ENCODE results near the gene ENKD1. TPM values are rescaled to one million over a fixed set of nuclear protein-coding genes. Genes with fewer than 3 reads are reported as not detected.

Gene ENKD1
- total RNA-seq, 3 donors from 2014 or later: 18.6 to 21.0 (median 20.1) TPM

GRCh38 chr16:67668495-67669157 lies 2.1 kb upstream of the ENKD1 start:
- peak overlapping the region; percentile 89 to 97 for H3K27ac ChIP-seq

GRCh38 chr16:67667817-67668494 lies 1.4 kb upstream of the ENKD1 start:
- H3K36me3 ChIP-seq: no peaks in the 10 kb centered on the region
- peak overlapping the region; percentile 73 to 99 (median 93) for H3K4me3 ChIP-seq
- TF ChIP-seq CTCF (IDR thresholded peaks at IDR 0.05) (peak; percentile 71 to 96 (median 92)), POLR2AphosphoS5 (IDR thresholded peaks at IDR 0.05) (peak; percentile 34 to 65 (median 63)), POLR2A (IDR thresholded peaks at IDR 0.05) (no peak)
- H3K9me3 ChIP-seq: no peaks in the 10 kb centered on the region
- no peaks in the 10 kb centered on the region for H3K27me3 ChIP-seq
- intact Hi-C loops (cut with DNase I; ENCODE audit: low total_unique reads): loop anchor here (10.0 kb wide), 1 partner anchor 137 kb away; the partner anchor contains the start of genes RANBP10 and TSNAXIP1
- H3K27ac ChIP-seq: peak overlapping the region; percentile 89 to 97
- H3K4me1 ChIP-seq: peaks cover 12 to 14% of the 10 kb centered on the region in 2 donors
- DNase-seq (ENCODE audit: low spot score in 2 of 2): peak; percentile 87 to 91

More at GRCh38 chr16:67668495-67669157, 2.1 kb upstream of the ENKD1 start:
- no peaks in the 10 kb centered on the region for H3K9me3 ChIP-seq
- no peaks in the 10 kb centered on the region for H3K36me3 ChIP-seq
- TF ChIP-seq CTCF (IDR thresholded peaks at IDR 0.05): no peak
- H3K4me3 ChIP-seq: no peak overlapping the region
- intact Hi-C loops (cut with DNase I; ENCODE audit: low total_unique reads): loop anchor here (10.0 kb wide), 1 partner anchor 136 kb away; the partner anchor contains the start of genes RANBP10 and TSNAXIP1
- H3K27me3 ChIP-seq: no peaks in the 10 kb centered on the region
- peaks cover 14 to 17% of the 10 kb centered on the region in 2 donors for H3K4me1 ChIP-seq
- DNase-seq (ENCODE audit: low spot score in 2 of 2): peak in 1 of 2 donors; percentile 46

DNA sequence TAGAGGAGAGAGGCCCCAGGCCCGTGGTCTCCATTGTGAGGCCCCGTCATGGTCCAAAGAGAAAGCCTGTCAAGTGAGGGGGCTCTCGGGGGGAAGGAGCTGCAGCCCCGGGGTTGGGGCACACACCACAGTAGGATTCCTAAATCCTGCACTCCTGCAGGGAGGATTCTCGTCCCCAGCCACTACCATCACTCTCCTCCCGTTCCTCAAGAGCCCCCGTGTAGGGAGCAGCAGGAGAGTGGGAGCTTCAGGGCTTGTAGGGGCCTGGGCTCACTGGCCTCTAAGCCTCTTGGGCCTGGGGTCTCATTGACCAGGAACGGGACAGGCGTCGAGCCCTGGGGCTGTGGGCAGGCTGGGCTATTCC lies 885 bp upstream of the ENKD1 start:
- intact Hi-C loops (cut with DNase I; ENCODE audit: low total_unique reads): loop anchor here (10.0 kb wide), 1 partner anchor 137 kb away; the partner anchor contains the start of genes RANBP10 and TSNAXIP1
- TF ChIP-seq POLR2AphosphoS5 (IDR thresholded peaks at IDR 0.05) (no peak), POLR2A (IDR thresholded peaks at IDR 0.05) (no peak), CTCF (IDR thresholded peaks at IDR 0.05) (no peak)

DNA sequence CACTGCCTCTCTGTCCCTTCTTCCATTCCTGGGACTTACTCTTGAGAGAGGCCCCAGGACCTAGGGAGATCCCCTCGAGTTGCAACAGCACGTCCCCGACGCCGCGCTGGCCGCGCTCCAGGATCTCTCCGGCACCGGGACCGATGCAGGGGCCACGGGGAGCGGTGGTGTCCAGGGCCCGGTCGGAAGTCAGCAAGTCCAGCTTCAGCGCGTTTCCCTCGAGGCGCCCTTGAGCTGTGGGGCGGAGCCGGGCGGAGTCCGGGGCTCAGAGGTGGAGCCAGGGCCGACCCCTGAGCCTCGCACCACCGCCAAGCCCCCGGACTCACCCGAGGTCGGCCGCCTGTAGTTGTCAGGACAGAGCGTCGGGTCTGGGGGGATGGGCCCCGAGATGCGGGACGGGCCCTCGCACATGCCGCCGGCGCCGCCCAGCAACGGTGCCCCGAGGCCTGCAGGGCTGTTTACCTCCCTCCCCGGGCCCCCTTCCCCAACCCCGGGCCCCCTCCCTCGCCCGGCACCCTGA lies 458 bp downstream of the ENKD1 start:
- peak overlapping the region; percentile 89 to 97 for H3K27ac ChIP-seq
- H3K36me3 ChIP-seq: no peaks in the 10 kb centered on the region
- H3K4me1 ChIP-seq: peaks cover 14 to 17% of the 10 kb centered on the region in 2 donors
- H3K9me3 ChIP-seq: no peaks in the 10 kb centered on the region
- TF ChIP-seq CTCF (IDR thresholded peaks at IDR 0.05) (no peak), POLR2AphosphoS5 (IDR thresholded peaks at IDR 0.05) (no peak), POLR2A (IDR thresholded peaks at IDR 0.05) (no peak)
- H3K4me3 ChIP-seq: peak overlapping the region; percentile 73 to 99 (median 93)
- no peaks in the 10 kb centered on the region for H3K27me3 ChIP-seq
- intact Hi-C loops (cut with DNase I; ENCODE audit: low total_unique reads): loop anchor here (10.0 kb wide), 1 partner anchor 139 kb away; the partner anchor contains the start of genes RANBP10 and TSNAXIP1
- DNase-seq (ENCODE audit: low spot score in 2 of 2): no peak

More for the DNA sequence above, 885 bp upstream of the ENKD1 start:
- no peaks in the 10 kb centered on the region for H3K27me3 ChIP-seq
- H3K4me1 ChIP-seq: peaks cover 12 to 14% of the 10 kb centered on the region in 2 donors
- no peak for DNase-seq (ENCODE audit: low spot score in 2 of 2)
- no peaks in the 10 kb centered on the region for H3K36me3 ChIP-seq
- H3K9me3 ChIP-seq: no peaks in the 10 kb centered on the region
- H3K4me3 ChIP-seq: peak overlapping the region; percentile 73 to 99 (median 93)
- peak overlapping the region; percentile 89 to 97 for H3K27ac ChIP-seq
